ENCODE data around the gene AGRN.

Gene AGRN

DNA sequence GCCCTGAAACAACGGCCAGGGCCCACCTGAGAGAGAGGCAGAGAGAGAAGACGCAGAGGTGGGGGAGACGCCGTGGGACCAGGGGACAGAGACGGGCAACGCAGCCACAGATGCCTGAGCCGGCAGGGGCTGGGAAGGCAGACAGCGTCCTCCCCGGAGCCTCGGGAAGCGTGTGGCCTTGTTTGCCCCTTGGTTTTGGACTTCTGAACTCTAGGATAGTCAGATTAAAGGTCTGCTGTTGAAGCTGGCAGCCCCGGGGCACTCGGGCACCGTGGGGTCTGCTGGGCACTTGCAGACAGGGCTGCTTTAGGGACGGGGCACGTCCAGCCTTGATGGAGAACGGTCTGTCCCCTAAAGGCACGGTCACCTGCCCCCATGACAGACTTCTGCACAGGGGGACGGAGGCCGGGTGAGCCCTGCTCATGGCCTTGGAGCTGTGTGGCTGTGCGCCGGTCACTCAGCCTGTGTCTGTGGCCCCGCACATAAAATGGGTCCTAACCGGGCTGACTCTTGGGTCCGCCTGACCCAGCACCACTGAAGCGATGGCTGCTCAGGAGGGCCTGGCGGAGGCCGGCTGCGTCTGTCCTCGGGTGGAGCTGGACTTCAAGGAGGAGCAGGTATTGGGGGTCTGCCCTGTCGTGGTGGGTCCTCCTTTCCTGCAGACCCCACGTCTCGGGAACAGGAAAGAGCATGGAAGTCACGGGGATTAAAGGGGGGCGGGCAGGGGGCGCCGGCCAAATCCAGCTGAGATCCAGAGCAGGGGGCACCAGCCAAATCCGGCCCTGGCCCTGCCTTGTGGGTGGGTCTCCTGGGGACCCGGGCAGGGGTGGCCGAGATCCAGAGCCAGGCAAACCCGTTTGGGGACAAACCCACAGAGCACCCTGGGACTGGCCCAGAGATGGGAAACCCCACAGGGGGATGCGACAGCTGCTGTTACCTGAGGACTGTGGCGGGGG lies 63.8 kb downstream of the AGRN start:
- H3K4me3 ChIP-seq, result no peak overlapping the region

DNA sequence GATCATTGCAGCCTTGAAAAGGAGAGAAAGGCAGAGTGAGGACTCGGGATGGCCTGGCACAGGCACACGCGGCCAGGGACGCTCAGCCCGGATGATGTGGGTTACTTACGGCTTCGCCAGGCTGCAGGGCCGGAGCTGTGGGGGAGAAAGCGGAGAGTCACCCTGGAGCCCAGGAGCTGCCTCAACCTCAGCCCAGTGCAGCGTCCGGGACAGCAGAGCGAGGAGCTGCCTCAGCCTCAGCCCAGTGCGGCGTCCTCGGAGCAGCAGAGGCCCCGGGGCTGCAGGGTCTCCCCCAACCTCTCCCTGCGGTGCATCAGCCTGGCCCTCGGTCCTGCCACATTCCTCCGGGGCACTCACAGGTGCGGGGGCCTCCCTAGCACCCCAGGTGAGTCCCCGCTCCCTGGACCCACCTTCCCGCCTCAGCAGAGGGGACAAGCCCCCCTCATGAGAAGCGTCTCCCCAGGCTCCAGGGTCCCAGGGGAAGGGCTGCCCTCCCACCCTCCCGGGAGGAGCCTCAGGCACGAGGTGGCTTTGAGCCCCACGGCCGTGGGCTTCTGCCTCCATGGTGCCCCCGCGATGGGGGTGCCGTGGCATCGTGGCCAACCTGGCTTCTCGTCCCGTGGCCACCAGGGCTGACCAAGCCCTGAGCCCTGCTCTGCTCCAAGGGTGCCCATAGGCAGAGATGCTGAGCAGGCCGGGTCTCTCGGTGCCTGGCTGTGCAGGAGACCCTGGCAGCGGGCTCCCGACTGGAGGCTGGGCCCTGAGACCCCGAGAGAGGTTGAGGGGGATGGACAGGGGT lies 64.7 kb downstream of the AGRN start:
- Histone ChIP-seq H3K4me3 (no peak overlapping the region), H3K27ac (no peak overlapping the region)

More for the DNA sequence above, 63.8 kb downstream of the AGRN start:
- no peak overlapping the region for H3K27ac ChIP-seq

DNA sequence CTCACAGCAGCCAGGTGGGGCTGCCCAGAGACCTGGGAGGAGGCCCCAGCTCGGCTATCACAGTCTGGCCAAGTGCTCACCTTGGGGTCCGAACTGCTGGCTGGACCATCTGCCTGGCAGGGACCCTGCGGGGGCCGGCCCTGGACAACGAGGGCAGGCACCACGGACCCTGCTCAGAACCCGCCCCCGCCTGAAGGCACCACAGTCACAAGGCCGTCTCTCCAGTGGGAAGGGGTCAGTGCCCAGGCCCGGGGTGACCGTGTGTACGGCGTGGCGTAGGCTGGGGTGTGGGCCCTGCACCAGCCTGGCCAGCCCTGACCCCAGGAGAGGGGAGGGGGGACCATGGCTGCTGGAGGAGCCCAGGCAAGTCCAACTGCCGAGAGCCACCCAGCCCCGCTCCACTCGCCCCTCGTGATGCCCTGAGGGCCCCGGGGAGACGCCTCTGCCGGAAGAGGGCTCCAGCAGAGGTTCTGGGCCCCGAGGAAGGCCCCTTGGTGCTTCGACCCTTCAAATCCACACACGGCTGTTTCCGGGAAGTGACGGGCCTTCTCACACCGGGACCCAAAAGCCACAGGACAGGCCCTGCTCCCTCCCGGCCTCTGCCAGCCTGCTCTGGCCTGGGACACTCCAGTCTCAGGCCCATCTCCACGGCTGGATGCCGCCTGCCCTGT lies 65.4 kb downstream of the AGRN start:
- no peak overlapping the region for H3K4me3 ChIP-seq
- H3K27ac ChIP-seq, result no peak overlapping the region

- Histone ChIP-seq H3K27ac (no peak overlapping the region), H3K4me3 (no peak overlapping the region)
Measured at GRCh38 chr1:1085911-1086841, 66.3 kb downstream of the AGRN start.

DNA sequence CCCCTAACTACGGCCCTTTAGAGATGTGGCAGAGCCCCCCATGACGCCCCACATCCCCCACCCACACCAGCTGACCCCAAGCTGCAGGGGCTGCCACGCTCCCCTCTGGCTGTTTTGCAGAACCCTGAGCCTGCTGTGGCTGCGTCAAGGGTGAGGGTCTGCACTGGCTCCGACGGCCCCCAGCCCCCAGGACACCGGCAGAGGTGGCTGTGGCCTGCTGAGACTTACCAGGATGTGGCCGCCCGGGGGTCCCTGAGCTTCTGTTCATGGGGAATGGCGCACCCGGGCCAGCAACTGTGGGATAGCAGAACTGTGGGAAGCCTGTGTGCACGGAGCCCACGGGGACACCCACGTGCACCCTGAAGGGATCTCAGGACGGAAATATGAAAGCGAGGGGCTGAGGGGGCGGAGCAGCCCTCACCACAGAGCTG lies 67.0 kb downstream of the AGRN start:
- H3K27ac ChIP-seq, result no peak overlapping the region

DNA sequence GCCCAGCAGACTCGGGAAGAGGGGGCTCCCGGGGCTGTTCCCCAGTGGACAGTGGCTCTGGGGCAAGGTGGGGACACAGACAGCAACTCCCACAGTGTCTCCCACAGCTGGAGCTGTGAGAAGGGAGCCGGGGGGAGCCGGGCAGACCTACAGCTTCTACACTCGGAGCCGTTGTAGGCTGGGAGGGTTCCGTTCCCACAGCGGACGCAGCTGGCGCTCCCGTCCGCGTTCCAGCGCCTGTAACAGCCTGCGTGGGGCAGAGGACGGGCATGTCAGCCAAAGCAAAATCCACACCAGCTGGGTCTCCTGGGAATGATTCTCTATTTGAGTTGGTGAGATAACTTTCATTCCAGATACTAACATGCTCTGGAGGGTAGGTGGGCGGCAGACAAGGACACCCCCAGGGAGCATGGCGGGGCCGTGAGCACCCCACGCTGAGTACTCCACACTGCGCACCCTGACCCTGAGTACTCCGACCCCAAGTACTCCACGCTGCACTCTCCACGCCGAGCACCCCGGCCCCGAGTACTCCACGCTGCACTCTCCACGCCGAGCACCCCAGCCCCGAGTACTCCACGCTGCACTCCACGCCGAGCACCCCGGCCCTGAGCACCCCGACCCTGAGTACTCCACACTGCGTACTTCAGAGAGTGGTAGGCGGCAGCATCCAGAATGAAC lies 67.6 kb downstream of the AGRN start:
- no peak overlapping the region for H3K27ac ChIP-seq
- H3K4me3 ChIP-seq, result no peak overlapping the region

More for the DNA sequence above, 67.0 kb downstream of the AGRN start:
- no peak overlapping the region for H3K4me3 ChIP-seq

- H3K27ac ChIP-seq, result no peak overlapping the region
Measured at GRCh38 chr1:1088029-1088800, 68.3 kb downstream of the AGRN start.

GRCh38 chr1:1088801-1089680 lies 69.1 kb downstream of the AGRN start:
- Histone ChIP-seq H3K27ac (no peak overlapping the region), H3K4me3 (no peak overlapping the region)

More at GRCh38 chr1:1088029-1088800, 68.3 kb downstream of the AGRN start:
- H3K4me3 ChIP-seq, result no peak overlapping the region

DNA sequence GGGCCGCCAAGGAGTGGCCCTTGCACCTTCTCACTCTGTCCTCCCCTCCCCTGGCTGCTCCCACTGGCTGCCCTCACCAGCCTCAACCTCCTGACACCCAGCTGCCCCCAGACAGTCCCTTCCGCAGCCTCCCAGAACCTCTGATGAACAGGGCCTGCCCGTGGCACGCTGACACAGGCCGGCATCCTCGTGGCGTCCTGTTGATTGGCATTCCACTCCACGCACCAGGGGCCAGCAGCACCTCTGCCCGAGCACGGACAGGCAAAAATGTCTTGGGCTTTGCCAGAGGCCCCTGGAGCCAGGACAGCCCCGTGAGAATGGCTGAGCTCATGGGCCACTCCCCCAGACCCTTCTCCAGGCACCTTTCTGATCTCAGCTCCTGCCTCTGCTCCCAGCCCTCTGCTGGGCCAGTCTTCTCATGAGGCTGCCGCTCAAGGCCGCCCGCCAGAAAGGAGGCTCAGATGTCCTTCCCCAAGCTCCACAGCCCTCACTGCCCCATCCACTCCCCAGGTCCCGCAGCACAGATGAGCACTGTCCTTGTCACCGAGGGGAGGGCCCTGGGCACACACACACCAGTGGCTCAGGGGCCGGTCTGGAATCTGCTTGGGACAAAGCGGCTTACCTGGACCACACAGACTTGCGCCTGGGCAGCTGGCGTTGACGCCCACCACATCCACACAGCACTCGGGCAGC lies 70.0 kb downstream of the AGRN start:
- Histone ChIP-seq H3K27ac (no peak overlapping the region), H3K4me3 (no peak overlapping the region)

DNA sequence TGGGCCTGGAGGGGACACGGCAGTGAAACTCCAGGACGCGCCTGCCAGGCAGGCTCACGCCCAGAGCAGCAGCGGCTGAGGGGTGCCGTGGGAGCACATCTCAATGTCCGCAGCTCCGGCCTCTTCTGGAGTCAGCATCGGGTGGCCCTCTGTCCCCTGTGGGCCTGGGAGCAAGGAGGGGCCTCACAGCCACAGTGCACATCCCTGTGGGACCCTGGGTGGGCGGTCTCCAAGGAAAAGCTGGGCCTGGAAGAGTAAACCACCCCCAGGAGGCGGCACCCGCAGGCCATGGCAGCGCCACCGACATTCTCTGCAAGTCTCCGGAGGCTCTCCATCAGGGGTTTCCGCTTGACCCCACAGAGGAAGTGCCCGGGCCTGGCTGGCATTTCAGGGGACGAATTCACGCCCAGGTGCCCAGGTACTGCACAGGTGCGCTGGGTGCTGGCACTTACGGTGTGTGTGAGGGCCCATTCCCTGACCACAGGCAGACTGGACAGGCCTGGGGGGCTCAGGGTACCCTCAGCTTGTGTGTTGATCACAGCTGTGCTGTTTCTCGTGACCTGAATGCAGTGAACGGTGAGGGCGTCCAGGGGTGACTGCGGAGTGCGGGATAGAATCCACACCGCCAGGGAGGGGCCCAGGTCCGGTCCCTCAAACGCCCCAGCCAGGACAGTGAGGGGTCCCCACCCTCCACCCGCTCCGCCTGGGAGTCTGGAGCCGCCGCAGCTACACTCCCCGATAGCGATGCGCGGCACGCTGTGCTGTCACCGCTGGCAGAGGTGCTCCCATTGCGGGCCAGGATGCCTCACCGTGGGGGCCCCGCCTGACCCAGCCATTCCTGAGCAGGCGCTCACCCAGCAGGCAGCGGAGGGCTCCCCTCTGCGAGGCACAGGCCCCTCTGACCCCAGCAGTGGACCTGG lies 70.8 kb downstream of the AGRN start:
- no peak overlapping the region for H3K4me3 ChIP-seq

DNA sequence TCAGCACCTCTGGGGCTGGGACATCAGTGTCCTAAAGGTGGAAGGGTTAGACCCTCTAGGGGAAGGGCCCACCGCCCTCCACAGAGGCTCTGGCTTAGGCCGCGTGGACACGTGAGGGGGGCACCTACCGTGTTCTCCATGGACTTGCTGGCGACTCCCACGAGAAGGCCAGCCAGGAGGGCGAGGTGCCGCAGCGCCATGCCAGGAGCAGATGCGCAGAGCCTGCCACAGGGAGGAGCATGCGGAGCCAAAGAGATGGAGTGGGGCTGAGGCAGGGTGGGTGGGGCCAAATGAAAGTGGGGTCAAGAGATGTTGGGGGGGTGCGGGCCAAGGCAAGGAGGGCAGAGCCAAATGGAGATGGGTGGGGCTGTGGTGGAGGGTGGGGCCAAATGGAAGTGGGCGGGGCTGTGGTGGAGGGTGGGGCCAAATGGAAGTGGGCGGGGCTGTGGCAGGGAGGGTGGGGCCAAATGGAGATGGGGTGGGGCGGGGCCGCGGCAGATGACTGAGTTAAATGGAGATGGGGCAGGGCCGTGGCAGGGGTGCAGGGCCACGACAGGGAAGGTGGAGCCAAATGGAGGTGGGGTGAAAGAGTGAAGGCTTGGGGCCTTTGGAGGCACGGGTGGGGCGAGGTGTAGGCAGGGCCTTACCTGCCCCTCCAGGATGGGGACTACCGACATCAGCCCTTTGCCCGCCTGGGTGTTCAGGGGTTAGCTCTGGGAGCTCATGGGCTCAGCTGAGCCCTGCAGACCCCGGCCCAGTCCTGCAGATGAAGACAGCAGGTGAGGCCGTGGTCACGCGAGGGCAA lies 71.6 kb downstream of the AGRN start:
- Histone ChIP-seq H3K4me3 (no peak overlapping the region), H3K27ac (no peak overlapping the region)

More for the DNA sequence above, 70.8 kb downstream of the AGRN start:
- H3K27ac ChIP-seq, result no peak overlapping the region

- H3K27ac ChIP-seq, result no peak overlapping the region
Measured at GRCh38 chr1:1092149-1092855, 72.4 kb downstream of the AGRN start.

GRCh38 chr1:1092894-1093609 lies 73.1 kb downstream of the AGRN start:
- H3K27ac ChIP-seq, result no peak overlapping the region
- H3K4me3 ChIP-seq, result no peak overlapping the region

More at GRCh38 chr1:1092149-1092855, 72.4 kb downstream of the AGRN start:
- no peak overlapping the region for H3K4me3 ChIP-seq

All from skin epidermis (tissue), 12 donors.